Measurements from ENCODE around the gene SSMEM1.
"Not testable (repeated sequence)": the region's sequence is repeated elsewhere in the genome, so short reads cannot be mapped to it uniquely, and the experiment has no call there.

Gene SSMEM1, protein sequence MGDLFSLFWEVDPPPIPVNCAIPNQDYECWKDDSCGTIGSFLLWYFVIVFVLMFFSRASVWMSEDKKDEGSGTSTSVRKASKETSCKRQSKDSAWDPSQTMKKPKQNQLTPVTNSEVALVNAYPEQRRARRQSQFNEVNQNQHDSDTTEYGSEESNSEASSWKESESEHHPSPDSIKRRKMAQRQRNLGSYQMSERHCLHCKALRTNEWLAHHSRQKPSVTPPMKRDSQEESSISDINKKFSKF
- long read RNA-seq, donor 1: 0 reads
- long read RNA-seq, donor 2: 0 reads
- long read RNA-seq, donor 3: 0 reads
- long read RNA-seq, donor 4: 0 reads
- long read RNA-seq, donor 5: 0 reads
- long read RNA-seq, donor 6: 0 reads
- long read RNA-seq, donor 7: 0 reads
- long read RNA-seq, donor 8: 0 reads

DNA sequence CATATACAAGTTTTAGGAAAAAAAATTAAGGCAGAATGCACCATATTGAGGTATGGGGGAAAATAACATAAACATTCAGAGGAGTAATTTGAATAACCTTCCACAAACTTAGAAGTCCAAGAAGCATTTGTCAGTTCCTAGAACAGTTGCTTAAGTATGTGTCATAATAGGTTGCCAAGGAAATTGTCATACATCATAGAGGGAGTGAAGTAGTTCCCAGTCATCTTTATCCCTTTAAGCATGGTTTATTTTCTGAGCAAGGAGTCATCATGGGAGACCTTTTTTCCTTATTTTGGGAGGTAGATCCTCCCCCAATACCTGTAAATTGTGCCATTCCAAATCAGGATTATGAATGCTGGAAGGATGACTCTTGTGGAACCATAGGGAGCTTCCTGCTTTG lies at the start of gene SSMEM1:
Gene SSMEM1, plus strand, starts transcription at position 219 of the 400 bp plus-strand sequence. Its CDS starts 51 bp downstream, at position 270.
- DNase-seq: no peak

- no peak for DNase-seq
Observed at GRCh38 chr7:130160023-130160422, 47.6 kb upstream of the SSMEM1 start.

GRCh38 chr7:130160455-130160854 lies 47.2 kb upstream of the SSMEM1 start:
- no peak for DNase-seq

- DNase-seq: no peak
Observed at GRCh38 chr7:130162196-130162595, 45.5 kb upstream of the SSMEM1 start.

GRCh38 chr7:130174237-130174959 lies 33.3 kb upstream of the SSMEM1 start:
- DNase-seq: no peak

DNA sequence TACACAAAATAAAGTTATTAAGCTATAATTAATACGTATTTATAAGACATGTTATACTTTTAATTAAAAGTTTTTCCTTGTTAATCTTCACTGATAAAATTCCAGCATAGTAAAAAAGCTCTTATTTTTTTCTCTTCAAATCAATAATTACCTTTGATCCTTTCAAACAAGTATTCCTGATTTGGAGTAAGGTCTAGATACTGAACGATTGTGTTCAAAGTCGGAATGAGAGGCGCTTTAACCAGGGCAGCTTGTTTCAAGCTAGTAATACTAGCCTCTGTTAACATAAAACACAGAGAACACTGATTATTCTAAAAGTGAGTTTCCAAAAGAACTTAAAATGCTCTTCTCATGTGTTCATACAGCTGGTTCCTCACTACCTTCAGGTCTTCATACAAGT lies 29.4 kb upstream of the SSMEM1 start:
- DNase-seq: no peak

- no peak for DNase-seq
Observed at GRCh38 chr7:130179631-130180030, 28.0 kb upstream of the SSMEM1 start.

DNA sequence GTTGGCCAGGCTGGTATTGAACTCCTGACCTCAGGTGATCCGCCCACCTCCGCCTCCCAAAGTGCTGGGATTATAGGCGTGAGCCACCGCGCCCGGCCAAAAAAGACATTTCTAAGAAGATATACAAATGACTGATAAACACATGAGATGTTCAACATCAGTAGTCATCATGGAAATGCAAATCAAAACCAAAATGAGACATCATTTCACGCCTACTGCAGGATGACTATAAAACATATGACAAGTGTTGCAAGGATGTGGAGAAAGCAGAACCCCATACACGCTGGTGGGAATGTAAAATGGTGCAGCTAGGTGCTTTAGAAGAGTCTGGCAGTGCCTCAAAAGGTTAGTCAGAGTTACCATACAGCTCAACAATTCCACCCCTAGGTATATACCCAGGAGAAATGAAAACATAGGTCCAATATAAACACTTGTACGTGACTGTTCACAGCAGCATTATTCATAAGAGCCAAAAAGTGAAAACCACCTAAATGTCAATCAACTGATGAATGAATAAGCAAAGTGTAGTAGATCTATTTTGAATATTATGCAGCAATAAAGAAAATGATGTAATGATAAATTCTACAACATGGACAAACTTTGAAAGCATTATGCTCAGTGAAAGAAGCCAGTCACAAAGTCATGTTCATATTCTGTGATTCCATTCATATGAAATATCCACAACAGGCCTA lies 26.9 kb upstream of the SSMEM1 start:
- DNase-seq: no peak

GRCh38 chr7:130181263-130181605 lies 26.4 kb upstream of the SSMEM1 start:
- no peak for DNase-seq

GRCh38 chr7:130182990-130183389 lies 24.7 kb upstream of the SSMEM1 start:
- no peak for DNase-seq

GRCh38 chr7:130184349-130184748 lies 23.3 kb upstream of the SSMEM1 start:
- not testable (repeated sequence) for DNase-seq

DNA sequence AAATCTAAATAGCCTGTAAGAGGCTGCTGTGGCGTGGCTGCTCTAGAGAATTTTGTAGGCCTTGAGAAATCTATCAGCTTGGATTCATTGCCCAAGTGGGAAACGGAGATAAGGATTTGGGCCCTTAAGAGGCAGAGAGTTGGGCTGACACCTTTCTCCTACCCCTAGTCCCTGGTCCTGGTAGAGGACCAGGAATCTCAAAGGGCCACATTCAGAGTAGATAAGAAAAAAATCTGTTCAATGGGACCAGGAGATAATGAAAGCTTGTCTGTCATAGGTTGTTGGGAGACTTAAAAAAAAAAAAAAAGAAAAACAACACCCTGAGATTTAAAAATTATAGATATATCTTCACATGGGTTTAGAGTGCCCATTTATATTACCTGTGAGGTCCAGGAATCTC lies 20.3 kb upstream of the SSMEM1 start:
- no peak for DNase-seq

DNA sequence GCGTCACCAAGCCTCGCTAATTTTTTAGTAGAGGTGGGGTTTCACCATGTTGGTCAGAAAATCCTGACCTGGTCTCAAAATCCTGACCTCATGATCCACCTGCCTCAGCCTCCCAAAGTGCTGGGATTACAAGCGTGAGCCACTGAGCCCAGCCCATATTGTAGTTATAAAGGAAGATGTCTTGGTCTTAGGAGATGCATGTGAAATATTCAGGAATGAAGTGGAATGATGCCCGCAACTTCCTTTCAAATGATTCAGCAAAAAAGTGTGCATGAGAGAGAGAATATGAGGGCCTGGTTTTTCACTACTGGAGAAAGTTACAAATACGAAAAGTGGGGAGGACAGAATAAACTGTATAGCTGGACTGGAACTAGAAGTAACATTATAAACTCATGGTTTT lies 18.3 kb upstream of the SSMEM1 start:
- no peak for DNase-seq

- DNase-seq: no peak
Observed at GRCh38 chr7:130191791-130192190, 15.9 kb upstream of the SSMEM1 start.

- no peak for DNase-seq
Observed at GRCh38 chr7:130195396-130195795, 12.3 kb upstream of the SSMEM1 start.

DNA sequence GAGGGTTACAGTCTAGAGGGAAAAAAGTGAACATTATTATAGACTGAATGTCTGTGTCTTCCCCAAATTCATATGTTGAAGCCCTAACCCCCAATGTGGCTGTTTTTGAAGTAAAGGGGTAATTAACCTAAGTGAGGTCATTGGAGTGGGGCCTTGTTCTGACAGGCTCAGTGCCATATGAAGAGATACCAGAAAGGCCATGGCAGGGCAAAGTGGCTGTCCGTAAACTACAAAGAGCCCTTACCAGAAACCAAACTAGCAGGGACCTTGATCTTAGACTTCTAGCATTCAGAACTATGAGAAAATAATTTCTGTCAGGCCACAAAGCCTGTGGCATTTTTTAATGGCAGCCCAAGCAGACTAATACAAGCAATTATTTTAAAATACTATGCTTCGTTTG lies 11.2 kb upstream of the SSMEM1 start:
- no peak for DNase-seq

GRCh38 chr7:130197094-130197493 lies 10.6 kb upstream of the SSMEM1 start:
- DNase-seq: no peak

- DNase-seq: no peak
Observed at GRCh38 chr7:130201796-130202195, 5.9 kb upstream of the SSMEM1 start.

GRCh38 chr7:130205084-130205947 lies 2.3 kb upstream of the SSMEM1 start, which contains the start of gene TMEM209:
Gene TMEM209, minus strand, starts transcription at chr7:130205406. Its CDS starts 31 bp downstream, at chr7:130205375.
- peak; percentile 92 for DNase-seq

GRCh38 chr7:130207033-130207432 lies 627 bp upstream of the SSMEM1 start:
- DNase-seq: no peak

DNA sequence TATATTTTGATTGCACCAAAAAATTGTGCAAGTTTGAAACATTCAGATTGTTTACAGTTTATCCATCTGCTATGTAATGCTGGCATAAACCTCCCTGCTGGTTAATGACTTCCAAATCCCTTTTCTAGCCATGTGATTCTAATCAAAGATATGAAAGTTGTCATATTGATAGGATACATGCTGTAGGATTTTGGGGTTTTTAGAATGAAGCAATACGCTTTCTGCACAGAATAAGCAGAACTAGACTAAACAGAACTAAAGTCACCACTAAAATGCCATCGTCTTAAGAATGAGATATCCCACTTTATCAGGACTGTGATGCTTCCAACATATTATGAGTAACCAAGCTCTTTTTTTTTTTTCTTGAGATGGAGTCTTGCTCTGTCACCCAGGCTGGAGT lies 856 bp downstream of the SSMEM1 start:
- no peak for DNase-seq
